ENCODE measurements around the gene ABCA7.

DNA sequence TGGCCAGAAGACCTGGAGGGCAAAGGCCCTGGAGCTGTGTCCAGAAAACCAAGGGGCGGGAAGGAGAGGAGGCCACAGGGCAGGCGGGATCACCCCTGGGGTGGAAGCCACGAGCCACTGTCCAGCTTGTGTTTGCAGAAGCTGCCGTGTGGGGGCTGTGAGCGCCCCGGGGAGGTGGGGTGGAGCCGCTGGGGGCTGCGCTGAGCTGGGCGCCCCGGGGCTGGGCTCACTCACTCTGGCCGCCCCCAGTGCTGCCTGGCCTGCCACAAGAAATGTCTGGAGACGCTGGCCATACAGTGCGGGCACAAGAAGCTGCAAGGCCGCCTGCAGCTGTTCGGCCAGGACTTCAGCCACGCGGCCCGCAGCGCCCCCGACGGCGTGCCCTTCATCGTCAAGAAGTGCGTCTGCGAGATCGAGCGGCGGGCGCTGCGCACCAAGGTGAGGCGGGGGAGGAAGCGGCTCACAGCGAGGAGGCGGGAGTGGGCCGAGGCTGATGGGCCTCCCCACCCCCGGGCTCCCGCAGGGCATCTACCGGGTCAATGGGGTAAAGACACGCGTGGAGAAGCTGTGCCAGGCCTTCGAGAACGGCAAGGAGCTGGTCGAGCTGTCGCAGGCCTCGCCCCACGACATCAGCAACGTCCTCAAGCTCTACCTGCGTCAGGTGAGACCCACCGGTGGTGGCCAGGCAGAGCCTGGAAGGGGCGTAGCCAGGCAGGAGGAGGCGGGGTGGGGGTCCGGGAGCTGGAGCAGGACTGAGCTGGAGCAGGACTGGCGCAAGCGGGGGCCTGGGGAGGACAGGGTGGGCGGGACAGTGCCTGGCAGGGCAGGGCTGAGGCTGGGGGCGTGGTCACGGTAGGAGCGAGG, 41.6 kb downstream of the ABCA7 start:
- TF ChIP-seq, protein P1, sequence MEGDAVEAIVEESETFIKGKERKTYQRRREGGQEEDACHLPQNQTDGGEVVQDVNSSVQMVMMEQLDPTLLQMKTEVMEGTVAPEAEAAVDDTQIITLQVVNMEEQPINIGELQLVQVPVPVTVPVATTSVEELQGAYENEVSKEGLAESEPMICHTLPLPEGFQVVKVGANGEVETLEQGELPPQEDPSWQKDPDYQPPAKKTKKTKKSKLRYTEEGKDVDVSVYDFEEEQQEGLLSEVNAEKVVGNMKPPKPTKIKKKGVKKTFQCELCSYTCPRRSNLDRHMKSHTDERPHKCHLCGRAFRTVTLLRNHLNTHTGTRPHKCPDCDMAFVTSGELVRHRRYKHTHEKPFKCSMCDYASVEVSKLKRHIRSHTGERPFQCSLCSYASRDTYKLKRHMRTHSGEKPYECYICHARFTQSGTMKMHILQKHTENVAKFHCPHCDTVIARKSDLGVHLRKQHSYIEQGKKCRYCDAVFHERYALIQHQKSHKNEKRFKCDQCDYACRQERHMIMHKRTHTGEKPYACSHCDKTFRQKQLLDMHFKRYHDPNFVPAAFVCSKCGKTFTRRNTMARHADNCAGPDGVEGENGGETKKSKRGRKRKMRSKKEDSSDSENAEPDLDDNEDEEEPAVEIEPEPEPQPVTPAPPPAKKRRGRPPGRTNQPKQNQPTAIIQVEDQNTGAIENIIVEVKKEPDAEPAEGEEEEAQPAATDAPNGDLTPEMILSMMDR (IDR thresholded peaks at IDR 0.05; ENCODE audit: insufficient read depth, low read length, poor library complexity, severe bottlenecking): no peak
- TF ChIP-seq EZH2phosphoT487 (conservative IDR thresholded peaks at IDR 0.05; ENCODE audit: low read length): no peak

All from SU-DHL-6 (cell line).